SIG-M5 treated with dmso at 0.1 percent for 504 hours (cell line): ENCODE measurements around the gene IGFLR1.
A peak's percentile ranks its signal among the peaks of the same experiment; 100 is the strongest.

Source experiments
- DNase-seq: peaks from one replicate; lab custom pipeline; 2025; ENCODE audit not compliant: unreplicated experiment; lab: John Stamatoyannopoulos, UW

Gene IGFLR1

GRCh38 chr19:35756377-35757230, 14.4 kb upstream of the IGFLR1 start, which contains the start of gene HSPB6:
TSS of gene HSPB6 (minus strand) at chr19:35757029. CDS start at chr19:35757008, 21 bp downstream.
- DNase-seq, result no peak

DNA sequence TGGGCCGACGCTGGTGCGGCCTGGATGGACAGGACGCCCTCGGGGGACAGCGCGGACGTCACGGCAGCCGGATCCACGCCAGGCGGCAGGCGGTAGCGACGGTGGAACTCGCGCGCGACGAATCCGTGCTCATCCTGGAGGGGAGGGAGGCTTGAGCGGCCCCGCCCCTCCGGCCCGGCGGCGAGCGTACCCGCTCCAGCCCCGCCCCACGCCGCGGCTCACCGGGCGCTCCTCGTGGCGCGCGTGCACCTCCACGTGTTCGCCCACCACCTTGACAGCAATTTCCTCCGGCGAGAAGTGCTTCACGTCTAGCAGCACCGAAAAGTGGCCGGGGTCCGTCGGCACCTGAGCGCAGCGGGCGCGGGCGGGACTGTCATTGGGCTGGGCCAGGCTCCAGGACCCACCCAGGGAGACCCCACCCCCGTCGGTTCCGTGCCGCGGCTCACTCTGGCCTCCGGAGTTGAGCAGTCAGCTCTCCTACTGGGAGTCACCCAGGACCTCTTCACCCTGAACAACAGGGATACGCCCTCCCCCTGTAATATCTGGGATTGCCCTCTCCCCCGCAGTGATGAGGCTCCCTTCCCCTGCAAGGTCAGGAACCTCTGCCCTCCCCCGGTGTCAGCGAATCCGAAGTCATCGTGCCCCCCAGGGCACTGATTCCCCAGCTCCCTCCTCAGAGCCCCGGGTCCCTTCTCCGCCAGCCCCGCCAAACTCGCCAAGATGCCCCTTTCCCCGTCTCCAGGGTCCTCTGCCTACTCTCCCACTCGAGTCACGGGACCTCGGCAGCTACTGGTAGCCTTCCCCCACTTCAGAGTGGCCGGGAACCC, 13.5 kb upstream of the IGFLR1 start:
- DNase-seq, result no peak

DNA sequence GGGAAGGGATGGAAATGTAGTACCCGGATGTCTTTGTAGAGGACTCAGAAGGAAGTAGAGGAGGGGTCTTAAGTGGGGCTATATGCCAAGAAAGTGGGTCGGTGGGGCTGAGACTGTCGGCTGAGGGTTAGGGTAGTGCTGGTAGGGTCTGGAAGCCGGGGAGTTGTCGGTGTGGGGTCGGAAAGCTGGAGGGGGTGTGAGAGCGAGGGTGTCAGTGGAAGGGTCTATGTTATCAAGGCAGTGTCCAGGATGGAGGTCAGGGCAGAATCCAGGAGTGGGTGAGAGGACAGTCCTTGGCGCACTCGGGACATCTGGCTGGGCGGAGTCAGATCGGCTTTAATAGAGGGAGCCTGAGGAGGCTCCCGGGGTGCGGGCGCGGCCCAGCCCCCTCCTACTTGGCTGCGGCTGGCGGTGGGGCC, 12.9 kb upstream of the IGFLR1 start:
- no peak for DNase-seq

- no peak for DNase-seq
Observed at GRCh38 chr19:35754370-35755130, 12.3 kb upstream of the IGFLR1 start.

DNA sequence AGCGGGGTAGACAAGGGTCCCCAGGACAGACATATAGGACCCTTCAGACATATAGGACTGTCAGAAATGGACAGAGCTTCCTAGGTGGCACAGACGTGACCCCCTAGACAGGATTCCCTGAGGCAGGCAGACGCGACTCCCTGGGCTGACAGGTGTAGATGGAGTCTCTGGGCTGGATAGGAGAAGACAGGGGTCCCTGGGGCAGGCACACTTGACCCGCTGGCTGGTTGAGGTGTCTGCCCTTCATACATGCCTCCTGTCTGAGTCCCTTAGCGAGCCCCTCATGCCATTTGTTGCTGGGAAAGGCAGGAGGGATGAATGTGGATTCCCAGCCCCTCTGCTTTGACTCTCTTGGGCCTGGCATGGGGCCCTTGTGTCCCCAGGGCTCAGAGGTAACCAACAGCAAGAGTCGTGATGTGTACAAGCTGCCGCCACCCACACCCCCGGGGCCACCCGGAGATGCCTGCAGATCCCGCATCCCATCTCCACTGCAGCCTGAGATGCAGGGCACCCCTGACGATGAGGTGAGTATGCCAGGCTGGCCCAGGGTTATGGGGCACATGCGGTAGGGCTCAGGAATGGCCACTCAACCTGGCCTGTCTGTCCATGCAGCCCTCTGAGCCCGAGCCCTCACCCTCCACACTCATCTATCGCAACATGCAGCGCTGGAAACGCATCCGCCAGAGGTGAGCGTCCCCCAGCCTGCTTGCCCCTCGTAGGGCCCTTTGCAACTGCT, 11.6 kb upstream of the IGFLR1 start:
- DNase-seq, result no peak

DNA sequence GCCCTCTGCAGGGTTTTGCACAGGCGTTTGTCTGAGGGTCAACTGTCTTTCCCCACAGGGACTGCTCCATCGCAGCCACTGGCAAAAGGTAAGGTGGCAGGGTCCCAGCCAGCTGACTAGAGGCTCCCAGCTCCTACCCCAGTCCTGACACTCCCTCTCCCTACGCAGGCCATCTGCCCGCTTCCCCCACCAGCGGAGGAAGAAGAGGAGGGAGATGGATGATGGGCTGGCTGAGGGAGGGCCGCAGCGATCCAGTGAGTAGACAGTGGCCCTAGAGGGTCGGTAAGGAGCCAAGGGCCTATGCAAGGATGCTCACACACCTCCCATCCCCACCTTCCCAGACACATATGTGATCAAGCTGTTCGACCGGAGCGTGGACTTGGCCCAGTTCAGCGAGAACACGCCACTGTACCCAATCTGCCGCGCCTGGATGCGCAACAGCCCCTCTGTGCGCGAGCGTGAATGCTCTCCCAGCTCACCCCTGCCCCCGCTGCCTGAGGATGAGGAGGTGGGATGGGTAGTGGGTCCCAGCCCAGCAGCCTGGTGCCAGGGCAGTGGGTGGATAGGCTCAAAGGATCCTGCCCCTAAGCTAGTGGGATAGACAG, 10.6 kb upstream of the IGFLR1 start:
- DNase-seq, result no peak

DNA sequence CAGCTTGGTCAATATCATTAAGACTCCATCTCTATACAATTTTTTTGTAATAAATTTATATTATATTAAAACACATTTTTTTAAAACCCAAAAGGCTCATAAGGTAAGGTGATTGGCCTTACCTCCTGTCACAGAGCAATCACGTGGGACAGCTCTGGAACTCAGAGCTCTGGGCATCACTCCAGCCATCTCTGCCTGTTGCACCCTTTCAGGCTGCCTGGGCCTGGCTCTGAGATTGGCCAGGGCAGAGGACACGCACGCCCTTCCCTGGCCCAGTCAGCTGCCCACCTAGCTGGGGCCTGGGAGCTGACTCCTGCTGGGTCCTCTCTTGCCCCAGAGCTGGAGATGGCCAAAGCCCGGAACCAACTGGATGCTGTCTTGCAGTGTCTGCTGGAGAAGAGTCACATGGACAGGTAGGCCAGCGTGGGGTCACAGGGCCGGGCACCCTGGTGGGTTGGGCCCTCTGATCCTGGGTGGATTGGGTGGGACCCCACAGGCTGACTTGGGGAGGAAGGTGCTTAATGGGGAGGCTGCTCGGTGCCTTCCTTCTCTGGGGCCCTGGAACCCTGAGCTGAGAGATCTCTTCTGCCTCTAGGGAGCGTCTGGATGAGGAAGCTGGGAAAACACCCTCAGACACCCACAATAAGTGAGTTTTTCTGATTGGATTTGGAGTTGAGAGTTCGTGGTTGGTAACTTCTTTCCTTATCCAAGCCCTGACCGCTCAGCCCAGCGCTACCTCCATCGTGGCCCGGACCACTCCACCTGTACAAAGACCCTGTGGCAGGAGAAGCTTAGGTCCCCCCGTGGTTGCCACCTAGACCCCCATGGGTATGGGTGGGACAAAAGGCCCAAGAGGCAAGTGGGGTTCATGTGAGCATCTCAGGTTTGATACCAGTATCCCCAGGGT, 9.8 kb upstream of the IGFLR1 start:
- no peak for DNase-seq

- DNase-seq, result no peak
Observed at GRCh38 chr19:35750167-35750566, 7.9 kb upstream of the IGFLR1 start.

DNA sequence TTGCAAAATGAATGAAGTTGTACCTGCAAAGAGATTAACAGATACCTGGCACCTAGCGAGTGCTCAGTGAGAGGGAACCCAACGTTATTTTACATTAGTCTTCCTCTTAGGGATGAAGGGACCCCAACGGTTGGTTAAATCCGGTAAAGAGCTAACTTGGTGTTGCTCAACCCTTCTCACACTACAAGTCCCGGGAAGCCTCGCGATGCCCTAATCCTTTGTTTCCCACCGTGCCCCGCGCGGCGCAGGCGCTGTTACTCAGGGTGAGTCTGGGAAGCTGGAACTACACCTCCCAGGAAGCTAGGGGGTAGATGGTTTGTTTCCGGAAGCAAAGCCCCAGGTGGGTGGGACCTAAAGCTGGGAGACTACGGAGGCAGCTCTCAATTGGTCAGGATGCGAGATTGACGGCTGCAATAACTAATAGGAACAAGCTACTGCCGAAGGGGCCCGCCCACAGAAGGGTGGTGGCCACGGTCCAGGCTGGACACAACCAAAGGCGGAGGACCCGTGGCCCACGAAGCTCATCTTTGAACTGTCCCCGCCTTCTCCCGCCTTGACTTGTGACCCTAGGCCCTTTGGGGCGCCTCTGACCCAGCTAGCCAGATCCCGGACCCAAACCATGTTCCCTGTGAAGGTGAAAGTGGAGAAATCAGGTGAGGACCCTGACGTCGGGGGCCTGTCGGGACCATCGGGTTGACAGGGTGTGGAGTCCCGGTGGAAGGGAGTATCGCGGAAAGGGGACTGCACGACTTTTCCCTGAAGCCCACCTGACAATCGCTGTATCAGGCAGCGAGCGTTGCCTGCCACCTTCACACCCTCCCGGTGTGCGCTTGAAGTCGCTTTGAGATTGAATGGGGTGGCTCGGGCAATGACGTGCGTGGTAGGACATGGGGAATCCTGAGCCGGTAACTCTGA, 6.1 kb upstream of the IGFLR1 start, which contains the start of gene LIN37:
TSS of gene LIN37 (plus strand) at position 471 of the 915 bp plus-strand sequence. CDS start at position 620, 149 bp downstream.
- peak; percentile 98 for DNase-seq

DNA sequence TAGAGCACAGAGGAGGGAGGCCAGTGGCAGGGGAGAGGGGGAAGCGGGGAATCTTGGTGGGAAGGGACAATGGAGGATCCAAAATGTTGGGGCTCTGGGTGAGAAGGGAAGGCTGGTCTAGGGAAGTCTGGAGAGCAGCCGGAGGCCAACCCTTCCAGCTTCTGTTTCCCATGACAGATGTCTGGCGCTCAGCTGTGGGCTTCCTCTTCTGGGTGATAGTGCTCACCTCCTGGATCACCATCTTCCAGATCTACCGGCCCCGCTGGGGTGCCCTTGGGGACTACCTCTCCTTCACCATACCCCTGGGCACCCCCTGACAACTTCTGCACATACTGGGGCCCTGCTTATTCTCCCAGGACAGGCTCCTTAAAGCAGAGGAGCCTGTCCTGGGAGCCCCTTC, 4.3 kb upstream of the IGFLR1 start:
- no peak for DNase-seq

- DNase-seq, result no peak
Observed at GRCh38 chr19:35746087-35746462, 3.8 kb upstream of the IGFLR1 start.

GRCh38 chr19:35745328-35746086, 3.3 kb upstream of the IGFLR1 start, which contains the start of the genes PSENEN and U2AF1L4:
TSS of gene PSENEN (plus strand) at chr19:35745651. CDS start at chr19:35745931, 280 bp downstream.
TSS of gene U2AF1L4 (minus strand) at chr19:35745418. CDS start at chr19:35745391, 27 bp downstream.
- DNase-seq, result peak; percentile 99

DNA sequence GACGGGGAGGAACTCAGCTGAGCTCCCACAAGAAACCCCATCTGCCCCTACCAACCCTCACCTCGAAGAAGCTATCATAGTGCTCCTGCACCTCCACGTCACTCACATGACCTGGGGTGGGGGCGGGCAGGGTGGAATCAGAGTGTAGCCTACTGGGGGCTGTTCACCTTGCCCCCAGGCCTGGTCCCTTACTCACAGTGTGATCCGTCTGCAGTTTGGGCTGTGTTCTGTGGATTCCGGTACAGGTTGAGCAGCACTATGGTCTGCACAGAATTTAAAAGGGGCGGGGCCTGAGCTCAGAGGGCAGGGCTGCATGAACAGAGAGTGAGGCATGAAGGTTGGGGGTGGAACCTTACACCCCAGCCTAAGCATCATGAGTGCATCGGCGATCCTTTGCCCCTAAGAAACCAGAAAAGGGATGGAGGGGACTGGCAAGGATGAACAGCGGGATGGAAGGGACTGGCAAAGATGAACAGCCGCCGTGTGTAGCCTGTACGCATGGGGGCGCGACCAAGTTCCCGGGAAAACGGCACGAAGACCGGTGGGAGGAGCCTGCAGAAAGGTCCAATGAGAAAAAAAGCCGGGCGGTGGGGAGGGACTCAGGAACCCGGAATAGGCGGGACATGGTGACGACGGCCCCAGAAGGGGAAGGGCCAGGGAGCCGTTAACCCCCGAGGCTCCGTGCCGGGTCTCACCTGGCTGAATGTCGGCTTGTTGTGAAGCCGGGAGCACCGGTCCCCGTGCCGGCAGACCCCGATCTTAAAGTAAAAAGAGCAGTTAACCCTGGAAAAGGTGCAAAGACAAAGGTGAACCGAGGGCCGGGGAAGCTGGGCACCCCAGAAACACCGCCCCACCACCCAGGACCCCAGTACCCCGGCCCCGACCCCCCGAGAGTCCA, 2.4 kb upstream of the IGFLR1 start:
- peak; percentile 94 for DNase-seq

DNA sequence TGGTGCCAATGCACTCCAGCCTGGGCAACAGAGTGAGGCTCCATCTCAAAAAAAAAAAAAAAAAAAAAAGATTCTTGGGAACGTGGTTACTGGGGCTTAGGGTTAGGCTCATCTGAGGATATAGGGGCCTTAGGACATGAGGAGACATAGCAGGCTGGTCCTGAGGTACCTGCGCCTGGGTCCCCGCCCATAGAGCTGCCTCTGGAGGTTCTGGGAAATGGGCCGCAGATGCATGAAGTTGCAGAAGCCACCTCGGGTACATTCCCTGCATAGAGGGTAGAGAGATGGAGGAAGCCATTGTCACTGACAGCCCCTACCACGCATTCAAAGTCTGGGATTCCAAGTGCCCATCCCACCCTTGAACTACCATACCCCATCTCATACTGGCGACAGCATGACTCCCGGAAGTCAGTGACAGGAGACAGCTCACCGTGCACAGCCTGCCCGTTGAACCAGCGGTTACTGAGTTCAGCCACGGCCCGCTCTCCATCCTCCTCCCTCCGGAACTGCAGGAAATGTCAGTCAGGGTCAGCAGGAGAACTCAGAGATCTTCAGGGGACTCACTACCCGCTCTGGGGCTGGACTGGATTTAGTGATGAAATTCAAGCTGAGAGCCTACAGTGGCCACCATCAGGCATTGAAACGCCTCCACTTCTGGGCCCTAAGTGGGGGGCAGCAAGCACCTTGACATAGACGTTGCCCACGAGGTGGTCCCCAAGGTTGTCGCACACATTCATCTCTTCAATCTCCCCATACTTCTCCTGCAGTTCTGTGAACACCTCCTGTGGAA, 1.6 kb upstream of the IGFLR1 start:
- DNase-seq, result no peak

GRCh38 chr19:35741203-35741515, 1.1 kb downstream of the IGFLR1 start:
- no peak for DNase-seq
